K562 (cell line): ENCODE results near the gene ELMO1. TPM values are rescaled to one million over a fixed set of nuclear protein-coding genes. Genes with fewer than 3 reads are reported as not detected.

Experiments
- ATAC-seq: fragments of 200-7000 bp; cut with Tn5 transposase; 3 replicates; pipeline ENCODE4 v1.9.1; 2020; ENCODE audit warnings: moderate library complexity
- BruUV-seq: library from RNA; stranded (reverse); fragments of 400-500 nt; replicated peaks from 2 replicates; lab custom pipeline; 2021; lab: Mats Ljungman, UMichigan
- CTCF ChIA-PET: fragments of 300-600 bp; formaldehyde crosslinking; extraction: SDS; loops from one replicate; lab custom pipeline; 2021; ENCODE audit warnings: low intra/inter-chr PET ratio; lab: Yijun Ruan, JAX
- POLR2A ChIA-PET: fragments of 300-600, 350-650 bp; sonication (Branson Sonifier 250); formaldehyde crosslinking; extraction: SDS; loops from one replicate; lab custom pipeline; 2021; ENCODE audit warnings: antibody characterized with exemption, inconsistent platforms; lab: Yijun Ruan, JAX
- DNase-seq, 4 experiments: peaks; one replicate each; pipeline versions ENCODE4 v3.0.0 to v3.0.0-alpha.2; 2011 to 2018; ENCODE audit warnings: low spot score in 3 of 4, mixed read lengths in 3 of 4; ENCODE audit errors: extremely low read depth in 1 of 4
- FAIRE-seq: peaks from 2 replicates; lab custom pipeline; 2011; peaks lifted over from hg19 to GRCh38; lab: Jason Lieb, UNC
- H2AFZ ChIP-seq: 2 replicates; pipeline ENCODE4 v1.6.0; 2011; ENCODE audit warnings: low read depth, low read length, control low read depth, inconsistent platforms
- H3K27ac ChIP-seq: fragments of 200-600 bp; 3 replicates; pipeline ENCODE4 v1.8.0; 2011; ENCODE audit warnings: low read depth, mild to moderate bottlenecking, control low read depth, inconsistent platforms, low read length, moderate library complexity, mixed read lengths; ENCODE audit errors: extremely low read depth
- H3K27me3 ChIP-seq, 2 experiments: fragments of 300-600 bp in 1 of 2; 2 replicates in 1 of 2; 3 replicates in 1 of 2; pipeline versions ENCODE4 v1.6.0 to v1.8.0; 2011; ENCODE audit warnings: inconsistent platforms in 2 of 2, low read length in 2 of 2, mild to moderate bottlenecking in 1 of 2, mixed read lengths in 1 of 2, moderate library complexity in 1 of 2; ENCODE audit not compliant: control insufficient read depth in 2 of 2, insufficient read depth in 2 of 2
- H3K36me3 ChIP-seq: fragments of 300-600 bp; 3 replicates; pipeline ENCODE4 v1.8.0; 2011; ENCODE audit warnings: mild to moderate bottlenecking, low read length, inconsistent platforms; ENCODE audit not compliant: control insufficient read depth, insufficient read depth
- H3K4me1 ChIP-seq, 2 experiments: fragments of 200-600 bp in 1 of 2; replicated peaks in 1 of 2; 2 replicates in 1 of 2; 3 replicates in 1 of 2; pipeline versions ENCODE4 v1.5.1 to v1.8.0; 2011; ENCODE audit warnings: inconsistent platforms in 2 of 2, low read length in 2 of 2, mild to moderate bottlenecking in 1 of 2, mixed read lengths in 1 of 2, moderate library complexity in 1 of 2; ENCODE audit not compliant: control insufficient read depth in 2 of 2, insufficient read depth in 2 of 2
- H3K4me2 ChIP-seq: 2 replicates; pipeline ENCODE4 v1.6.1; 2011; ENCODE audit warnings: low read length, control low read depth, inconsistent platforms, mixed read lengths; ENCODE audit not compliant: insufficient read depth
- H3K4me3 ChIP-seq: fragments of 200-600 bp; sonication (generic), shearing (Covaris generic); 2 replicates; pipeline ENCODE4 v1.5.1; 2016; ENCODE audit warnings: control low read depth, inconsistent platforms
- H3K79me2 ChIP-seq: fragments of 200-600 bp; 3 replicates; pipeline ENCODE4 v1.8.0; 2011; ENCODE audit warnings: low read length, inconsistent platforms; ENCODE audit not compliant: control insufficient read depth, insufficient read depth
- H3K9ac ChIP-seq, 2 experiments: 2 replicates each; pipeline versions ENCODE4 v1.6.0 to v1.6.1; 2011; ENCODE audit warnings: low read depth in 2 of 2, low read length in 2 of 2, control low read depth in 1 of 2, inconsistent platforms in 1 of 2, mild to moderate bottlenecking in 1 of 2, mixed read lengths in 1 of 2; ENCODE audit not compliant: insufficient read depth in 1 of 2
- H3K9me1 ChIP-seq: one replicate; pipeline ENCODE4 v1.6.0; 2011; ENCODE audit warnings: inconsistent platforms, mild to moderate bottlenecking, low read length, moderate library complexity; ENCODE audit not compliant: control insufficient read depth, insufficient read depth
- H3K9me3 ChIP-seq: replicated peaks from 2 replicates; pipeline ENCODE4 v1.5.1; 2011; ENCODE audit warnings: low read depth, low read length, inconsistent platforms; ENCODE audit not compliant: control insufficient read depth, insufficient read depth
- H4K20me1 ChIP-seq: replicated peaks from 2 replicates; pipeline ENCODE4 v1.6.1; 2011; ENCODE audit warnings: low read length, inconsistent platforms, mixed read lengths; ENCODE audit not compliant: control insufficient read depth, insufficient read depth
- FOXA3 ChIP-seq, 2 experiments: fragments of 450-650 bp in 1 of 2; sonication (generic) in 1 of 2; formaldehyde crosslinking; IDR thresholded peaks in 1 of 2; conservative IDR thresholded peaks in 1 of 2; 2 replicates each; pipeline versions ENCODE4 v1.4.0 to v1.8.0; 2020 to 2022; ENCODE audit warnings: mild to moderate bottlenecking in 2 of 2, missing genetic modification reagents in 1 of 2
- KDM2B ChIP-seq: fragments of 250-450 bp; sonication (Bioruptor Pico); IDR thresholded peaks from 2 replicates; pipeline ENCODE4 v1.8.0; 2021; ENCODE audit warnings: mild to moderate bottlenecking, moderate library complexity
- MXI1 ChIP-seq: IDR thresholded peaks from 2 replicates; pipeline ENCODE4 v1.6.1; 2011; ENCODE audit warnings: low read depth, mild to moderate bottlenecking, improper control_type of control experiment, low read length
- SPI1 ChIP-seq: IDR thresholded peaks from 2 replicates; pipeline ENCODE4 v1.6.1; 2011; ENCODE audit warnings: low read depth, low read length, control low read depth, borderline replicate concordance
- TSC22D4 ChIP-seq: fragments of 450-650 bp; IDR thresholded peaks from 2 replicates; pipeline ENCODE4 v1.6.1; 2016; ENCODE audit warnings: missing genetic modification characterization, missing biosample characterization, control low read depth
- WGBS: fragments of 100-300 bp; shearing (Covaris generic); methylation state at CpG from one replicate; pipeline ENCODE4 v1.1.6; 2016; ENCODE audit warnings: low coverage, mixed read lengths; ENCODE audit not compliant: insufficient coverage; ENCODE audit errors: missing lambda C conversion rate; 5-methylcytosine and 5-hydroxymethylcytosine counted together
- in situ Hi-C: fragments of 300-500 bp; cut with MboI; formaldehyde crosslinking; loops from 4 replicates; pipeline ENCODE4 v1.15.0; 2018; ENCODE audit warnings: inconsistent platforms, mixed read lengths
- intact Hi-C: fragments of 100-400 bp; cut with micrococcal nuclease; formaldehyde crosslinking; loops from 2 replicates; pipeline ENCODE4 v1.14.2; 2022
- polyA plus RNA-seq, 8 experiments: library from polyadenylated mRNA; depleted of rRNA in 4 of 8; stranded (reverse) in 5 of 8; unstranded in 3 of 8; fragments of >200 nt; fragmentation: Nextera tagmentation in 2 of 8; fragmentation: Illumina TruSeq in 1 of 8; extraction: Ambion mirVana in 2 of 8; extraction: Trizol in 1 of 8; gene quantifications; 2 replicates each; pipeline versions ENCODE4 v1.2.1 to v1.2.3, GENCODE V29; 2011 to 2014; ENCODE audit warnings: inconsistent platforms in 1 of 8, missing spikeins in 1 of 8
- total RNA-seq, 7 experiments: library from RNA; depleted of rRNA in 6 of 7; stranded (reverse); fragments of >200 nt in 6 of 7; fragmentation: Illumina TruSeq in 2 of 7; extraction: Trizol in 2 of 7; gene quantifications; 2 replicates each; pipeline versions ENCODE4 v1.2.1 to v1.2.3, GENCODE V29; 2011 to 2021; ENCODE audit warnings: low replicate concordance in 1 of 7
- TF ChIP-seq, protein P1 (sequence below): sonication (generic); formaldehyde crosslinking; IDR thresholded peaks from 2 replicates; pipeline ENCODE4 v1.5.0; 2020; ENCODE audit warnings: missing genetic modification reagents
- TF ChIP-seq, protein P2 (sequence below): fragments of 450-650 bp; IDR thresholded peaks from 2 replicates; pipeline ENCODE4 v1.6.1; 2016; ENCODE audit warnings: low read depth

Gene ELMO1
- total and polyA plus RNA-seq, 9 of the 15 experiments (the other 6 are each of a cell fraction or from before 2014, with no cell fraction given) = 0.36 to 7.2 (median 3.6) TPM

DNA sequence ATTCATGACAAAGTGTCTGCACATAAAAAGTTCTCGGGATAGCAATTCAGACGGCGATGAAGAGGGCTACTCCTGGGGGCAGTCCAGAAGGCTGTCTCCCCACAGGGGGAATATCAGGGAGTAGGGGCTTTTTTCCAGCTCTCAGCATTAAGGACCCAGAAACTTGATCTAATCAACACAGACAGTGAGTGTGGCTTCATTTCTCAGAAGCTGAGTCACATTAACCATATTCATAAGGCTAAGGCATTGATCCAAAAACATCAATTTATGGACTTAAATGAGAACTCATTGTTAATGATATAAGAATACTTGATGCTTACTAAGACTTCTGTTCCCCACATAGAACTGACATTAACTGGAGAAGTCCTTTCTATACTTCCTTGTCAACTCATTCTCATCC lies 636.9 kb downstream of the ELMO1 start:
- no peaks in the 10 kb centered on the region for H3K27me3 ChIP-seq
- ChIA-PET POLR2A (no interaction called here), CTCF (no interaction called here)
- no peaks in the 10 kb centered on the region for H3K9me3 ChIP-seq
- ATAC-seq = no peak
- no peaks in the 10 kb centered on the region for H3K79me2 ChIP-seq
- BruUV-seq = no TSS peak
- no peak overlapping the region for H3K4me3 ChIP-seq
- intact Hi-C loops = no loop called here
- H3K36me3 ChIP-seq = no peaks in the 10 kb centered on the region
- H3K4me1 ChIP-seq = no peaks in the 10 kb centered on the region
- in situ Hi-C loops = no loop called here
- DNase-seq = no peak
- no peak for TF ChIP-seq SPI1
- no peak for TF ChIP-seq TSC22D4
- no peak for TF ChIP-seq MXI1
- 0% methylated on average over 3 of the region's 3 CpGs for WGBS
- no peak overlapping the region for H3K9ac ChIP-seq
- no peak overlapping the region for H2AFZ ChIP-seq
- no peaks in the 10 kb centered on the region for H3K9me1 ChIP-seq
- no peak overlapping the region for H3K4me2 ChIP-seq
- FAIRE-seq = peak; percentile 37
- H4K20me1 ChIP-seq = no peaks in the 10 kb centered on the region
- H3K27ac ChIP-seq = no peak overlapping the region

DNA sequence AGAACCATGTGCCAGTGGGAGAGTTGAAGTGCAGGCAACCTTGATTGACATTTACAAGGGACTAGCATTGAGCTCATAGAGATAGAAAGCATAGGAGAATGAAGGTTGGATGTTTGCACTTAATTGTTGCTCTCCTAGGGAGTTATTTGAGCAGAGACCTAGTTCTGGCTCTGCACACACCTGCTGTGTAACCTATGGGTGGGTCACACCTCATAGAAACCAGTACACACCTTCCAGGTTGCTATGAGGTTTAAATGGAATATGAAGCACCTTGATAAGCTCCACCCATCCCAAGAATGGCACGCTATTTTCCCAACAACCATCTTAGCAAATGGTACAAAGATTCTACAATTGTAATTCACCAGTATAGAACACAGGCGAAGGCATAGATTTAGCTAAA lies 638.2 kb downstream of the ELMO1 start:
- 0% methylated on average over 2 of the region's 2 CpGs for WGBS
- Histone ChIP-seq H4K20me1 (no peaks in the 10 kb centered on the region), H3K4me2 (no peak overlapping the region), H3K9me3 (no peaks in the 10 kb centered on the region), H3K79me2 (no peaks in the 10 kb centered on the region), H3K9ac (no peak overlapping the region), H3K27ac (no peak overlapping the region), H2AFZ (no peak overlapping the region), H3K4me1 (no peaks in the 10 kb centered on the region), H3K4me3 (no peak overlapping the region), H3K36me3 (no peaks in the 10 kb centered on the region), H3K9me1 (no peaks in the 10 kb centered on the region), H3K27me3 (no peaks in the 10 kb centered on the region)
- ATAC-seq = no peak
- ChIA-PET CTCF (no interaction called here), POLR2A (no interaction called here)
- no peak for DNase-seq
- FAIRE-seq = no peak
- intact Hi-C loops = no loop called here
- in situ Hi-C loops = no loop called here
- no TSS peak for BruUV-seq
- TF ChIP-seq FOXA3 (CRISPR knock-in tag; conservative IDR thresholded peaks at IDR 0.05 in 1 of 2, IDR thresholded peaks at IDR 0.05 in 1 of 2) (no peak), KDM2B (CRISPR knock-in tag) (no peak)
- TF ChIP-seq, protein P1, sequence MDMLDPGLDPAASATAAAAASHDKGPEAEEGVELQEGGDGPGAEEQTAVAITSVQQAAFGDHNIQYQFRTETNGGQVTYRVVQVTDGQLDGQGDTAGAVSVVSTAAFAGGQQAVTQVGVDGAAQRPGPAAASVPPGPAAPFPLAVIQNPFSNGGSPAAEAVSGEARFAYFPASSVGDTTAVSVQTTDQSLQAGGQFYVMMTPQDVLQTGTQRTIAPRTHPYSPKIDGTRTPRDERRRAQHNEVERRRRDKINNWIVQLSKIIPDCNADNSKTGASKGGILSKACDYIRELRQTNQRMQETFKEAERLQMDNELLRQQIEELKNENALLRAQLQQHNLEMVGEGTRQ (CRISPR knock-in tag) = no peak
- TF ChIP-seq, protein P2, sequence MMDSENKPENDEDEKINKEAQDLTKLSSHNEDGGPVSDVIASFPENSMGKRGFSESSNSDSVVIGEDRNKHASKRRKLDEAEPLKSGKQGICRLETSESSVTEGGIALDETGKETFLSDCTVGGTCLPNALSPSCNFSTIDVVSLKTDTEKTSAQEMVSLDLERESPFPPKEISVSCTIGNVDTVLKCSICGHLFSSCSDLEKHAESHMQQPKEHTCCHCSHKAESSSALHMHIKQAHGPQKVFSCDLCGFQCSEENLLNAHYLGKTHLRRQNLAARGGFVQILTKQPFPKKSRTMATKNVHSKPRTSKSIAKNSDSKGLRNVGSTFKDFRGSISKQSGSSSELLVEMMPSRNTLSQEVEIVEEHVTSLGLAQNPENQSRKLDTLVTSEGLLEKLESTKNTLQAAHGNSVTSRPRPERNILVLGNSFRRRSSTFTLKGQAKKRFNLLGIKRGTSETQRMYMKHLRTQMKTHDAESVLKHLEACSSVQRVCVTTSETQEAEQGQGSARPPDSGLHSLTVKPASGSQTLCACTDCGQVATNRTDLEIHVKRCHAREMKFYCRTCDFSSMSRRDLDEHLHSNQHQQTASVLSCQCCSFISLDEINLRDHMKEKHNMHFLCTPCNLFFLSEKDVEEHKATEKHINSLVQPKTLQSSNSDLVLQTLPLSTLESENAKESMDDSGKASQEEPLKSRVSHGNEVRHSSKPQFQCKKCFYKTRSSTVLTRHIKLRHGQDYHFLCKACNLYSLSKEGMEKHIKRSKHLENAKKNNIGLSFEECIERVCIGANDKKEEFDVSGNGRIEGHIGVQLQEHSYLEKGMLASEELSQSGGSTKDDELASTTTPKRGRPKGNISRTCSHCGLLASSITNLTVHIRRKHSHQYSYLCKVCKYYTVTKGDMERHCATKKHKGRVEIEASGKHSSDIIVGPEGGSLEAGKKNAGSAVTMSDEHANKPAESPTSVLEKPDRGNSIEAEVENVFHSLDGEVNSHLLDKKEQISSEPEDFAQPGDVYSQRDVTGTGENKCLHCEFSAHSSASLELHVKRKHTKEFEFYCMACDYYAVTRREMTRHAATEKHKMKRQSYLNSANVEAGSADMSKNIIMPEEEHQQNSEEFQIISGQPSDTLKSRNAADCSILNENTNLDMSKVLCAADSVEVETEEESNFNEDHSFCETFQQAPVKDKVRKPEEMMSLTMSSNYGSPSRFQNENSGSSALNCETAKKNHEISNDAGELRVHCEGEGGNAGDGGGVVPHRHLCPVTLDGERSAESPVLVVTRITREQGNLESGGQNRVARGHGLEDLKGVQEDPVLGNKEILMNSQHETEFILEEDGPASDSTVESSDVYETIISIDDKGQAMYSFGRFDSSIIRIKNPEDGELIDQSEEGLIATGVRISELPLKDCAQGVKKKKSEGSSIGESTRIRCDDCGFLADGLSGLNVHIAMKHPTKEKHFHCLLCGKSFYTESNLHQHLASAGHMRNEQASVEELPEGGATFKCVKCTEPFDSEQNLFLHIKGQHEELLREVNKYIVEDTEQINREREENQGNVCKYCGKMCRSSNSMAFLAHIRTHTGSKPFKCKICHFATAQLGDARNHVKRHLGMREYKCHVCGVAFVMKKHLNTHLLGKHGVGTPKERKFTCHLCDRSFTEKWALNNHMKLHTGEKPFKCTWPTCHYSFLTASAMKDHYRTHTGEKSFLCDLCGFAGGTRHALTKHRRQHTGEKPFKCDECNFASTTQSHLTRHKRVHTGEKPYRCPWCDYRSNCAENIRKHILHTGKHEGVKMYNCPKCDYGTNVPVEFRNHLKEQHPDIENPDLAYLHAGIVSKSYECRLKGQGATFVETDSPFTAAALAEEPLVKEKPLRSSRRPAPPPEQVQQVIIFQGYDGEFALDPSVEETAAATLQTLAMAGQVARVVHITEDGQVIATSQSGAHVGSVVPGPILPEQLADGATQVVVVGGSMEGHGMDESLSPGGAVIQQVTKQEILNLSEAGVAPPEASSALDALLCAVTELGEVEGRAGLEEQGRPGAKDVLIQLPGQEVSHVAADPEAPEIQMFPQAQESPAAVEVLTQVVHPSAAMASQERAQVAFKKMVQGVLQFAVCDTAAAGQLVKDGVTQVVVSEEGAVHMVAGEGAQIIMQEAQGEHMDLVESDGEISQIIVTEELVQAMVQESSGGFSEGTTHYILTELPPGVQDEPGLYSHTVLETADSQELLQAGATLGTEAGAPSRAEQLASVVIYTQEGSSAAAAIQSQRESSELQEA = no peak
